GM12878 (cell line): Measurements from ENCODE around the gene SYT3. TPM values are rescaled to one million over a fixed set of nuclear protein-coding genes. Genes with fewer than 3 reads are reported as not detected.

Source experiments
- ATAC-seq: fragments of 200-7000 bp; cut with Tn5 transposase; 3 replicates; pipeline ENCODE4 v1.9.1; 2020; ENCODE audit warnings: mild to moderate bottlenecking, moderate library complexity
- BruUV-seq: library from RNA; stranded (reverse); fragments of 400-500 nt; replicated peaks from 2 replicates; lab custom pipeline; 2021; lab: Mats Ljungman, UMichigan
- CTCF ChIA-PET: fragments of 300-600 bp; sonication (Branson Sonifier 250); formaldehyde crosslinking; extraction: SDS; loops from one replicate; lab custom pipeline; 2021; ENCODE audit warnings: inconsistent platforms; lab: Yijun Ruan, JAX
- POLR2A ChIA-PET: fragments of 350-600 bp; formaldehyde crosslinking; extraction: SDS; loops from one replicate; lab custom pipeline; 2021; ENCODE audit warnings: inconsistent platforms; lab: Charles Lee
- RAD21 ChIA-PET: fragments of 300-600 bp; sonication (Branson Sonifier 250); formaldehyde crosslinking; loops from one replicate; lab custom pipeline; 2023; ENCODE audit warnings: antibody characterized with exemption; ENCODE audit not compliant: unreplicated experiment; lab: Charles Lee
- SMC1A ChIA-PET: fragments of 300-600 bp; sonication (Branson Sonifier 250); formaldehyde crosslinking; loops from one replicate; lab custom pipeline; 2023; ENCODE audit not compliant: unreplicated experiment, uncharacterized antibody; lab: Charles Lee
- DNase-seq: peaks from one replicate; pipeline ENCODE4 v3.0.0-alpha.2; 2011; ENCODE audit warnings: low read depth, low spot score
- FAIRE-seq: peaks from 3 replicates; lab custom pipeline; 2011; peaks lifted over from hg19 to GRCh38; lab: Jason Lieb, UNC
- H2AFZ ChIP-seq: 2 replicates; pipeline ENCODE4 v1.6.0; 2011; ENCODE audit warnings: low read depth, low read length, control low read depth; ENCODE audit not compliant: control insufficient read depth
- H3K27ac ChIP-seq: 2 replicates; pipeline ENCODE4 v1.5.1; 2011; ENCODE audit warnings: control low read depth; ENCODE audit not compliant: control insufficient read depth, insufficient read depth
- H3K27me3 ChIP-seq, 2 experiments: replicated peaks in 1 of 2; 2 replicates each; pipeline versions ENCODE4 v1.6.0 to v1.6.1; 2011; ENCODE audit warnings: low read length in 1 of 2; ENCODE audit not compliant: control insufficient read depth in 2 of 2, insufficient read depth in 2 of 2
- H3K36me3 ChIP-seq, 2 experiments: 2 replicates each; pipeline ENCODE4 v1.5.1; 2011; ENCODE audit warnings: low read length in 1 of 2; ENCODE audit not compliant: control insufficient read depth in 2 of 2, insufficient read depth in 2 of 2
- H3K4me1 ChIP-seq: 2 replicates; pipeline ENCODE4 v1.6.1; 2011; ENCODE audit warnings: mild to moderate bottlenecking, low read length, moderate library complexity, mixed read lengths; ENCODE audit not compliant: control insufficient read depth, insufficient read depth
- H3K4me2 ChIP-seq: 2 replicates; pipeline ENCODE4 v1.6.0; 2011; ENCODE audit warnings: control low read depth; ENCODE audit not compliant: control insufficient read depth, insufficient read depth
- H3K4me3 ChIP-seq: fragments of 200-600 bp; sonication (generic); 2 replicates; pipeline ENCODE4 v1.5.1; 2016
- H3K79me2 ChIP-seq: 2 replicates; pipeline ENCODE4 v1.6.0; 2011; ENCODE audit warnings: low read length; ENCODE audit not compliant: control insufficient read depth, insufficient read depth
- H3K9ac ChIP-seq: 2 replicates; pipeline ENCODE4 v1.8.0; 2011; ENCODE audit warnings: low read length, control low read depth, mixed read lengths; ENCODE audit not compliant: control insufficient read depth, insufficient read depth
- H3K9me3 ChIP-seq: replicated peaks from 3 replicates; pipeline ENCODE4 v1.5.1; 2011; ENCODE audit warnings: mild to moderate bottlenecking, low read length; ENCODE audit not compliant: control insufficient read depth, insufficient read depth
- H4K20me1 ChIP-seq: 2 replicates; pipeline ENCODE4 v1.6.0; 2011; ENCODE audit not compliant: control insufficient read depth, insufficient read depth
- BCL11A ChIP-seq: IDR thresholded peaks from 2 replicates; pipeline ENCODE4 v1.6.1; 2011; ENCODE audit warnings: low read depth, low read length
- E2F8 ChIP-seq: fragments of 450-650 bp; IDR thresholded peaks from 2 replicates; pipeline ENCODE4 v1.6.1; 2018; ENCODE audit warnings: mild to moderate bottlenecking, low read depth, moderate library complexity; ENCODE audit not compliant: partially characterized antibody
- FOS ChIP-seq: IDR thresholded peaks from 3 replicates; pipeline ENCODE4 v1.6.1; 2011; ENCODE audit warnings: borderline replicate concordance; ENCODE audit not compliant: insufficient read length; ENCODE audit errors: extremely low read depth
- RELB ChIP-seq: fragments of 450-650 bp; IDR thresholded peaks from 2 replicates; pipeline ENCODE4 v1.6.1; 2017; ENCODE audit warnings: low read depth, mild to moderate bottlenecking, moderate library complexity
- TCF7 ChIP-seq: IDR thresholded peaks from 2 replicates; pipeline ENCODE4 v1.6.1; 2014; ENCODE audit warnings: antibody characterized with exemption, borderline replicate concordance
- WGBS: methylation state at CpG from one replicate; pipeline ENCODE4 v1.1.6; 2016; ENCODE audit warnings: low lambda C conversion rate; ENCODE audit not compliant: insufficient replicate concordance, insufficient coverage; ENCODE audit errors: missing lambda C conversion rate; 5-methylcytosine and 5-hydroxymethylcytosine counted together
- in situ Hi-C: fragments of 300-500 bp; cut with MboI; formaldehyde crosslinking; loops from 9 replicates; pipeline ENCODE4 v1.14.3; 2018; ENCODE audit warnings: mixed read lengths
- intact Hi-C: fragments of 100-400 bp; cut with micrococcal nuclease; formaldehyde crosslinking; loops from one replicate; pipeline ENCODE4 v1.14.2; 2022; ENCODE audit not compliant: unreplicated experiment
- polyA plus RNA-seq, 11 experiments: library from polyadenylated mRNA; depleted of rRNA in 4 of 11; unstranded in 6 of 11; stranded (reverse) in 5 of 11; fragments of >200 nt; fragmentation: Nextera tagmentation in 4 of 11; fragmentation: Illumina TruSeq in 1 of 11; extraction: Ambion mirVana in 4 of 11; extraction: Trizol in 1 of 11; gene quantifications; 1 replicate in 1 of 11; 2 replicates in 10 of 11; pipeline versions ENCODE4 v1.2.1 to v1.2.3, GENCODE V29; 2011 to 2016; ENCODE audit warnings: inconsistent platforms in 2 of 11, missing spikeins in 2 of 11, low read depth in 1 of 11
- total RNA-seq, 4 experiments: library from RNA; depleted of rRNA in 3 of 4; stranded (reverse); fragments of >200 nt in 3 of 4; fragmentation: Illumina TruSeq in 1 of 4; extraction: Trizol in 1 of 4; gene quantifications; 2 replicates each; pipeline versions ENCODE4 v1.2.1 to v1.2.3, GENCODE V29; 2013 to 2021

The SYT3 gene
- total and polyA plus RNA-seq, 10 of the 15 experiments (the other 5 are each of a cell fraction or from before 2014, with no cell fraction given): 0.05 to 0.18 TPM; not detected in 8

GRCh38 chr19:50626795-50627194 is 12.9 kb downstream of the SYT3 start (continued):
- TF ChIP-seq TCF7: no peak
- TF ChIP-seq E2F8: no peak
- TF ChIP-seq BCL11A: no peak

- intact Hi-C loops: no loop called here
- in situ Hi-C loops: no loop called here
- ATAC-seq (no peak), DNase-seq (no peak), FAIRE-seq (no peak)
- H3K4me1 ChIP-seq: no peaks in the 10 kb centered on the region
- ChIA-PET CTCF (no interaction called here), SMC1A (no interaction called here), POLR2A (no interaction called here), RAD21 (no interaction called here)
- H2AFZ ChIP-seq: no peak overlapping the region
- no peak overlapping the region for H3K27ac ChIP-seq
- H4K20me1 ChIP-seq: no peaks in the 10 kb centered on the region
- no peaks in the 10 kb centered on the region for H3K79me2 ChIP-seq
- no TSS peak for BruUV-seq
- H3K9me3 ChIP-seq: no peaks in the 10 kb centered on the region
- H3K4me2 ChIP-seq: no peak overlapping the region
- 43% methylated on average over 4 of the region's 4 CpGs for WGBS
- H3K36me3 ChIP-seq: no peaks in the 10 kb centered on the region
- H3K4me3 ChIP-seq: no peak overlapping the region
- no peaks in the 10 kb centered on the region for H3K27me3 ChIP-seq
- H3K9ac ChIP-seq: no peak overlapping the region
- TF ChIP-seq FOS: no peak
- TF ChIP-seq RELB: no peak
These were observed 13.7 kb downstream of the SYT3 start for GRCh38 chr19:50626011-50626410.
